Upper lobe of left lung (tissue), 4 donors: ENCODE results near the gene KIF18A.

Experiments used
- POLR2A ChIP-seq, 4 donors: fragments of 450-650 bp; IDR thresholded peaks; one replicate each; pipeline ENCODE4 v1.5.1; 2016 to 2017; ENCODE audit warnings: antibody characterized with exemption in 4 of 4, mild to moderate bottlenecking in 2 of 4
- POLR2AphosphoS5 ChIP-seq, 2 donors: sonication (generic); formaldehyde crosslinking; IDR thresholded peaks; one replicate each; pipeline ENCODE4 v1.5.1; 2017; ENCODE audit warnings: antibody characterized with exemption in 2 of 2
- TF ChIP-seq, protein P1 (sequence below), 6 experiments: fragments of 450-650 bp in 4 of 6; fragments of 200-600 bp in 2 of 6; sonication (generic) in 2 of 6; IDR thresholded peaks; one replicate each; pipeline ENCODE4 v1.5.1; 2016 to 2019; ENCODE audit warnings: antibody characterized with exemption in 6 of 6

DNA sequence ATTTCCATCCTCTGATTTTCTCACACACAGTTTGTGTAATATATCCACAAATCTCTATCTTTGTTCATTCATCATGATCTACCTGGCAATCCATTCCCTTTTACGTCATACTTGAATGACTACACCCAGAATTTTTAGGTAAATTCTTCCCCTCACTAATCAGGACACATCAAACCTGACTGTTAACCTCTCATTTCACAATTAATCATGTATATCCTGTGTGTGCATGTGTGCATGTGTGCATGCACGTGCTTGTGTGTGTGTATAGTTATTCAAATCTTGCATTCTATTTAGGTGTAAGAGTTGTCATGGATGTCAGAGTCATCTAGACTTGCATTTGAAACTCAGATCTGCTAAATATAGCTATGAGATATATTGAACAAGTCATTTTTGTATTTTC lies 130.4 kb downstream of the KIF18A start:
- TF ChIP-seq, protein P1, sequence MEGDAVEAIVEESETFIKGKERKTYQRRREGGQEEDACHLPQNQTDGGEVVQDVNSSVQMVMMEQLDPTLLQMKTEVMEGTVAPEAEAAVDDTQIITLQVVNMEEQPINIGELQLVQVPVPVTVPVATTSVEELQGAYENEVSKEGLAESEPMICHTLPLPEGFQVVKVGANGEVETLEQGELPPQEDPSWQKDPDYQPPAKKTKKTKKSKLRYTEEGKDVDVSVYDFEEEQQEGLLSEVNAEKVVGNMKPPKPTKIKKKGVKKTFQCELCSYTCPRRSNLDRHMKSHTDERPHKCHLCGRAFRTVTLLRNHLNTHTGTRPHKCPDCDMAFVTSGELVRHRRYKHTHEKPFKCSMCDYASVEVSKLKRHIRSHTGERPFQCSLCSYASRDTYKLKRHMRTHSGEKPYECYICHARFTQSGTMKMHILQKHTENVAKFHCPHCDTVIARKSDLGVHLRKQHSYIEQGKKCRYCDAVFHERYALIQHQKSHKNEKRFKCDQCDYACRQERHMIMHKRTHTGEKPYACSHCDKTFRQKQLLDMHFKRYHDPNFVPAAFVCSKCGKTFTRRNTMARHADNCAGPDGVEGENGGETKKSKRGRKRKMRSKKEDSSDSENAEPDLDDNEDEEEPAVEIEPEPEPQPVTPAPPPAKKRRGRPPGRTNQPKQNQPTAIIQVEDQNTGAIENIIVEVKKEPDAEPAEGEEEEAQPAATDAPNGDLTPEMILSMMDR (IDR thresholded peaks at IDR 0.05), result no peak
- TF ChIP-seq POLR2A (IDR thresholded peaks at IDR 0.05), result no peak
- no peak for TF ChIP-seq POLR2AphosphoS5 (IDR thresholded peaks at IDR 0.05)
